Activated CD4-positive, alpha-beta T cell treated with anti-CD3 and anti-CD28 coated beads, Interleukin-2, amount 10 ng/mL, durations not matched to agents 24 days and 14 days (primary cell): Measurements from ENCODE around the gene BANF1. TPM values are rescaled to one million over a fixed set of nuclear protein-coding genes. Genes with fewer than 3 reads are reported as not detected.

Experiments used
- DNase-seq: peaks from one replicate; pipeline ENCODE4 v3.0.0; 2022
- H3K27ac Mint-ChIP-seq: one replicate; pipeline ENCODE4 v1.8.0; 2022; ENCODE audit warnings: mild to moderate bottlenecking, mixed read lengths
- H3K27me3 Mint-ChIP-seq: one replicate; pipeline ENCODE4 v1.8.0; 2022; ENCODE audit warnings: mixed read lengths
- H3K36me3 Mint-ChIP-seq: one replicate; pipeline ENCODE4 v1.8.0; 2022; ENCODE audit warnings: low read depth, mild to moderate bottlenecking, mixed read lengths
- H3K4me1 Mint-ChIP-seq: one replicate; pipeline ENCODE4 v1.8.0; 2021; ENCODE audit warnings: mixed read lengths
- H3K4me3 Mint-ChIP-seq: one replicate; pipeline ENCODE4 v1.8.0; 2022; ENCODE audit warnings: mild to moderate bottlenecking, moderate library complexity, mixed read lengths
- H3K9me3 Mint-ChIP-seq: one replicate; pipeline ENCODE4 v1.8.0; 2021; ENCODE audit warnings: mixed read lengths
- intact Hi-C: fragments of 100-400 bp; cut with micrococcal nuclease; formaldehyde crosslinking; loops from one replicate; pipeline ENCODE4 v1.15.1; 2023
- total RNA-seq: library from RNA; stranded (reverse); gene quantifications from 2 replicates; pipeline ENCODE4 v1.2.3, GENCODE V29; 2022

The BANF1 gene
- total RNA-seq, 1 donor from 2014 or later: 298 TPM

- Mint-ChIP-seq H3K27ac (no peak overlapping the region), H3K36me3 (peaks cover 61% of the 10 kb centered on the region), H3K4me3 (no peak overlapping the region), H3K9me3 (no peaks in the 10 kb centered on the region), H3K4me1 (peaks cover 4% of the 10 kb centered on the region), H3K27me3 (no peaks in the 10 kb centered on the region)
- intact Hi-C loops: no loop called here
- DNase-seq: no peak
Measured at GRCh38 chr11:65972116-65972515, 30.2 kb upstream of the BANF1 start.

DNA sequence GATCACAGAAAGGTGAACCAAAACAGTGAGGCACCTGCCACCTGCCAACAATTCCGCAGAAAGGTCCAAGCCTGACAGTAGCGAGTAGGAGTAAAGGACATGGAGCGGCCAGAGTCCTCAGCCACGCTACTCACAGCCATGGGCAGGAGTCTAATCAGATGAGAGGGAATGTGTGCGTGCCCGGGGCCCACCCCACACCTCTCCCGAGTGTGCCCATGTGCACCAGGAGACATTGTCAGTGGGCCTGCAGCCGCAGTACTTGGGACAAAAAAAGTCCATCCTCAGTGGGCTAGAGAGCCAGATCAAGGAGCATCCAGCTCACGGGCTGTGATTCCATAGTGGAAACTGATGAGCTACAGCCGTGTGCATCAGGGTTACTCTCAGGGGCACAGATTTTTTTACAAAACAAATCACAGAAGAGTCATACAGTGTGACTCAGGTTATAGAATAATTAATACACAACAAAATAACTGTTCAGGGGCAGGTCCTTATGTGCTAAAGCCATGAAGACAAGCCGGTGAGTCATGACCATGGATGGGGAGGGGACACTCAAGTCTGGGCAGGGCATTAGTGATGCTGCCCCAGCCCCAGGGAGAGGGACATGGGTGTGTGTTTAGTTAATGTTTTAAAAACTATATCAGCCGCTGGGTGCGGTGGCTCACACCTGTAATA lies 28.7 kb upstream of the BANF1 start:
- H3K27me3 Mint-ChIP-seq: no peaks in the 10 kb centered on the region
- H3K27ac Mint-ChIP-seq: no peak overlapping the region
- no peaks in the 10 kb centered on the region for H3K9me3 Mint-ChIP-seq
- DNase-seq: no peak
- no peak overlapping the region for H3K4me3 Mint-ChIP-seq
- peaks cover 2% of the 10 kb centered on the region for H3K4me1 Mint-ChIP-seq
- peaks cover 59% of the 10 kb centered on the region for H3K36me3 Mint-ChIP-seq
- intact Hi-C loops: no loop called here

DNA sequence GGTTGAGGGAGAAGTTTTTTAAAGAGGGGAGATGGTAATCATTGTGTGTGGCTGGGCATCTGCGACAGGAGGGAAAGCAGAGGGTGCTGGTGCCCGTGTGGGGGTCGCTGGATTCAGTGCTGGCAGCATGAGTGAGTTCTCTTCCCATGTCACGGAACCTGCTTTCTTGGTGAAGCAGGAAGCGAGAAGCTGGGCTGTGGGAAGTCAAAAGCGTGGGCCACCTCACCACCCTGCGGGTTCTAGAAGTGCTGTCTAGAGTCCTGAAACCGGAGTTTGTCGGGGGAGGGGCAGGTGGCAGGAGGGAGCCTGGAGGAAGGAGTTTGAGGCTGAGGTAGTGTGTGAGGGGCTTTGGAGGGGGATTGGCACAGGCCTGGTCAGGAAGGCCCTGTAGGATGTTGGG lies 26.5 kb upstream of the BANF1 start:
- H3K4me1 Mint-ChIP-seq: peaks cover 5% of the 10 kb centered on the region
- DNase-seq: no peak
- intact Hi-C loops: no loop called here
- H3K36me3 Mint-ChIP-seq: peaks cover 53% of the 10 kb centered on the region
- H3K27me3 Mint-ChIP-seq: no peaks in the 10 kb centered on the region
- no peak overlapping the region for H3K4me3 Mint-ChIP-seq
- H3K27ac Mint-ChIP-seq: no peak overlapping the region
- H3K9me3 Mint-ChIP-seq: no peaks in the 10 kb centered on the region

GRCh38 chr11:65976216-65977176 lies 25.8 kb upstream of the BANF1 start:
- intact Hi-C loops: no loop called here
- peaks cover 5% of the 10 kb centered on the region for H3K4me1 Mint-ChIP-seq
- no peak overlapping the region for H3K4me3 Mint-ChIP-seq
- no peaks in the 10 kb centered on the region for H3K9me3 Mint-ChIP-seq
- H3K27me3 Mint-ChIP-seq: no peaks in the 10 kb centered on the region
- H3K36me3 Mint-ChIP-seq: peaks cover 53% of the 10 kb centered on the region
- no peak overlapping the region for H3K27ac Mint-ChIP-seq
- no peak for DNase-seq

- Mint-ChIP-seq H3K4me3 (no peak overlapping the region), H3K27ac (no peak overlapping the region), H3K4me1 (peaks cover 5% of the 10 kb centered on the region), H3K9me3 (no peaks in the 10 kb centered on the region), H3K36me3 (peaks cover 42% of the 10 kb centered on the region), H3K27me3 (no peaks in the 10 kb centered on the region)
- intact Hi-C loops: no loop called here
- DNase-seq: no peak
Measured at GRCh38 chr11:65977621-65978390, 24.5 kb upstream of the BANF1 start.

DNA sequence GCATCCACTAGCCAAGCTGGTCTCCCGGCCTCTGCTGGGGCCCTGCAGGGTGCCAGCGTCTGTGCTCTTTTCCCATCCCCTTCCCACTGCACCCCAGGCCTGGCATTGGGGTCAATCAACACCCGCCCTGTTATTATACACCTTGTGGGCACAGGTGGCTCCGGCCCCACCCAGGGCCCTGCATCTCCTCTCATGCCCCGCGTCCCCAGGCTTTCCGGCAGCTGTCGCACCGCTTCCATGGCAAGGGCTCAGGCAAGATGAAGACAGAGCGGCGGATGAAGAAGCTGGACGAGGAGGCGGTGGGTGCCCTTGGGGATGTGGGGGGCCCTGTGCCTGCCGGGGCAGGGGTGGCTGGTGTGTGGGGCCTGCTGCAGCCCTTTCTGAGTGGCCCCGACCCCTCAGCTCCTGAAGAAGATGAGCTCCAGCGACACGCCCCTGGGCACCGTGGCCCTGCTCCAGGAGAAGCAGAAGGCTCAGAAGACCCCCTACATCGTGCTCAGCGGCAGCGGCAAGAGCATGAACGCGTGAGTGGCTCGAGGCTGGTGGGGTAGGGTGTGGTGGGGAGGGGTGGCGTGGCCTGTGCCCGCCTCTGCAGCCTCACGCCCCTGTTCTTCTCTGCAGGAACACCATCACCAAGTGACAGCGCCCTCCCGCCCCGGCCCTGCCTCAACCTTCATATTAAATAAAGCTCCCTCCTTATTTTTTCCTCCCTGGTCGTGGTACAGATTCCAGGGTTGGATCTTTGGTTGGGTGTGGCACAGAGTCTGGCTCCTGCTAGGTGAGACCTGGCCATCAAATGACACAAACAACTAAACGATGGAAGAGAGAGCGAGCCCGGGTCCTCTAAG lies 23.7 kb upstream of the BANF1 start:
- Mint-ChIP-seq H3K4me3 (no peak overlapping the region), H3K4me1 (peaks cover 5% of the 10 kb centered on the region), H3K27ac (no peak overlapping the region), H3K36me3 (peaks cover 34% of the 10 kb centered on the region), H3K9me3 (no peaks in the 10 kb centered on the region), H3K27me3 (no peaks in the 10 kb centered on the region)
- no peak for DNase-seq
- intact Hi-C loops: no loop called here

GRCh38 chr11:65979261-65979759 lies 23.0 kb upstream of the BANF1 start:
- DNase-seq: no peak
- Mint-ChIP-seq H3K9me3 (no peaks in the 10 kb centered on the region), H3K4me1 (peaks cover 5% of the 10 kb centered on the region)

DNA sequence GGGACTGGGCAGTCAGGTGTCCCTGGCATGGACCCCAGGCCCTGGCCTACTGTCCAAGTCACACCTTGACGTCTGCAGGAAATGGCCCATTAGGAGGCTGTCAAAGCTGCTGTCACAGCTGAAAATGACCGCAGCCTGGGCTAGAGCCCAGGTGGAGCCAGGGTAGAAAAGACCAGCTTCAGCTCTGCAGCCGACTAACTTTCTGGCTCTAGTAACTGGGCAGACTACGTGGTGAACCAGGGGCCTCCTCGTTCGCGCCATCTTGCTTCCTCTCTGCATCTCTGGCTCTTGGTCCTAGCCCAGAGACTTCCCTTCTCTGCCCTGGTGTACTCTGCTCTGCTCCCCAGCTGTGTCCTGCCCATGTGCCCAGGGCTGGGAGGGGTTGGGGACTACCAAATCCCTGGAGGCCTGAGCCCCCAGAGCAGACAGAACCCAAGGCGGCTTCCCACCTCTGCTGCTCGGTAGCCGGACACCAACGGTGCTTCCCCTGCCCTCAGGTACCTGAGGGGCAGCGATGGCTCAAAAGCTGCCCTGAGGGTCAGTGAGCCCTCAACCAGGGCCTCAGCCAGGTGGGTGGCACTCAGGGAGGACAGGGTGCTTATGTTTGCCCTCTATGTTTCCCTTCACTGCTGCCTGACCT lies 21.1 kb upstream of the BANF1 start:
- H3K27me3 Mint-ChIP-seq: no peaks in the 10 kb centered on the region
- peak overlapping the region; percentile 6 for H3K27ac Mint-ChIP-seq
- intact Hi-C loops: no loop called here

More at GRCh38 chr11:65979261-65979759, 23.0 kb upstream of the BANF1 start:
- intact Hi-C loops: no loop called here
- Mint-ChIP-seq H3K4me3 (no peak overlapping the region), H3K36me3 (peaks cover 31% of the 10 kb centered on the region), H3K27me3 (no peaks in the 10 kb centered on the region), H3K27ac (no peak overlapping the region)

DNA sequence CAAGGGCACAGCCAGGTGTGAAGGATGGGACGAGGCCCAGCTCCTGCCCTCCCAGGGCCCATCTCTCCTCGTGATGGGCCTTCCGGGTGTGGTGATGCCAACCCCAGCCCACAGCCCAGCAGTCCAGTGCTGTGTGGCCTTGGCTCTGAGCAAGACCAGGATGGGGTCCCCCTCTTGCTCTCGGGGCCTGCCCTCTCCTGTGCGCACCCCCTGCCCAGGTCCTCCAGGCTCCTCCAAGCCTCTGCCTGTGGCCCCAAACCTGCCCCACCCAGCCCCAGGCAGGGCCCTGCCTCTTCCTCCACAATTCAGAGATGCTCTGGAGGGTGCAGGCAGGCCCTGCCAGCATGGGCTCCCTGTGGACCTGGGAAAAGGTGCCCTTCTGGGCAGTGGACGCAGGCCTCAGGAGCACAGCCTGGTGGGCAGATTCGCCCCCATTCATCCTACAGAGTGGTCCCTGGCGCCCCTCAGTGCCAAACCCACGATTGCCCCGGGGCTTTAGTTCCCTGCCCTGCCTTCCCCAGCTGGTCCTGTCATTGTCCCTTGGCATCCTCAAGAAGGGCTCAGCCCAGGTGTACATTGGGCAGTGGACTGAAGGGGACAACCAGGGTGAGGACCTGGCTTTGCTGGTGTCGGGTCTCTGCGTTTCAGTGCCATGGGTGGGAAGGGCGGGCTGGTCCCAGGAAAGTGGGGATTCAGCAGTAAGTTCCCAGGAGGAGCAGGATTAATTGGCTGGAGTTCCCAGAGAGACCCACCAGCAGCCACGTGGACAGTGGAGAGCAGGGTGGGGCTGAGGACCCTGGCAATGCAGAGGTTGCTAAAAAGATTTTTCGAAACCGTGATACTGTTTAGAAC lies 20.1 kb upstream of the BANF1 start:
- DNase-seq: no peak
- H3K36me3 Mint-ChIP-seq: peaks cover 17% of the 10 kb centered on the region
- H3K4me3 Mint-ChIP-seq: no peak overlapping the region
- H3K27me3 Mint-ChIP-seq: no peaks in the 10 kb centered on the region
- intact Hi-C loops: no loop called here
- no peak overlapping the region for H3K27ac Mint-ChIP-seq
- no peaks in the 10 kb centered on the region for H3K9me3 Mint-ChIP-seq
- peaks cover 5% of the 10 kb centered on the region for H3K4me1 Mint-ChIP-seq

More for the DNA sequence above, 21.1 kb upstream of the BANF1 start:
- H3K36me3 Mint-ChIP-seq: peaks cover 22% of the 10 kb centered on the region
- H3K9me3 Mint-ChIP-seq: no peaks in the 10 kb centered on the region
- DNase-seq: no peak
- peaks cover 5% of the 10 kb centered on the region for H3K4me1 Mint-ChIP-seq
- no peak overlapping the region for H3K4me3 Mint-ChIP-seq

DNA sequence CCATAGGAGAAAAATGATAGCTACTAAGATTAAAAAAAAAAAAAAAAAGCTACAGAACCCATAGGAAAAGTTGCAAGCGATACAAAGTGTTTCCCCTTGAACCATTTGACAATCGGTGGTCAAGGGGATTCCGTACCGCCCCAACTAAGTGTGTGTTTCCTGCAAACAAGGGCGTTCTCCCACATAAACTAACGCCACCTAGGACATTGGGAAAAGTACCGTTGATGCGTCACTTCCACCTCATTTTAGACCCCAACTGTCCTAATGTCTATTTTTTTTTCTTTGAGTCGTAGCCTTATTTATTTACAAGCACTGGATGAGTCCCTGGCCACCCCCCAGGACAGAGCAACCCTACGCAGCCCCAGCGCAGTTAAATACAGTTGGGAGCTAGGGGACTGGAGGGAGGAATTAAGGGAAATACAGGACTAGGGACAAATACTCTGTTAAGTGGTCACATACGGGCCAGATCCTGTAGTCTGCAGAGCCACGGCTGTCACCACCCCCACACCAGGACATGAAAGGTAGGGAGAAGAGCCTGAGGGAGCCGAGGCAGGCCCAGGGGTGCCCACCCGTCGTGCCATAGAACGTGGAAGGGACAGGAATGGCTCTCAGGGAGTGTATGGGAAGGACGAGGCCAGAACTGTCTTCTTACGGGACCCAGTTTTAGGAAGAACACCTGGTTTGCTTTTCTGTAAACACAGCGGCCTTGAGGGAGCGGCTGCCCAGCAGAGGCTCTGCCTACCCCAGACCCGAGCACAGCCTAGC lies 19.3 kb upstream of the BANF1 start:
- no peaks in the 10 kb centered on the region for H3K9me3 Mint-ChIP-seq
- H3K36me3 Mint-ChIP-seq: peaks cover 13% of the 10 kb centered on the region
- no peaks in the 10 kb centered on the region for H3K27me3 Mint-ChIP-seq
- peaks cover 5% of the 10 kb centered on the region for H3K4me1 Mint-ChIP-seq
- H3K4me3 Mint-ChIP-seq: no peak overlapping the region
- no peak for DNase-seq
- intact Hi-C loops: no loop called here
- no peak overlapping the region for H3K27ac Mint-ChIP-seq

DNA sequence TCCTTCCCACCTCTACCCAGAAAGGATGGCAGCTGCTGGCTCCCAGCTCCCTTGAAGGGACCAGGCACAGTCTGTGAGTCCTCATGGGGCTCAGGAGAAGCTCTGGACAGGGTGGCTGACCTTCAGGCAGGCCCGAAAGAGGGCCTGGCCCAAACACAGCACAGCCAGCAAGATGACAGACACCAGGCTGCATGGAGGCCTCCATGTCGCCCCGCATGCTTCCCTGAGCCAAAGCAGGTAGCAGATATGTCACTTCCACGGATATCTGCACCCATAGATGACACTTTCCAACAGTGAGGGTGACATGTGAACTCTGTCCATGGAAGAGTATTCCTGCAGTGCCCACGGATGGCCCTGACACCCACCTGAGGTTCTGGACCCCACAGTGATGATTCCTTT lies 18.7 kb upstream of the BANF1 start:
- H3K27ac Mint-ChIP-seq: no peak overlapping the region
- no peak overlapping the region for H3K4me3 Mint-ChIP-seq
- no peaks in the 10 kb centered on the region for H3K27me3 Mint-ChIP-seq
- peaks cover 11% of the 10 kb centered on the region for H3K36me3 Mint-ChIP-seq
- peaks cover 5% of the 10 kb centered on the region for H3K4me1 Mint-ChIP-seq
- no peak for DNase-seq
- intact Hi-C loops: no loop called here
- H3K9me3 Mint-ChIP-seq: no peaks in the 10 kb centered on the region
